NCI-H460 (cell line): ENCODE data around the gene MED23. TPM values are rescaled to one million over a fixed set of nuclear protein-coding genes. Genes with fewer than 3 reads are reported as not detected.

ENCODE experiments used
- DNase-seq: peaks from one replicate; pipeline ENCODE4 v3.0.0-alpha.2; 2016; ENCODE audit warnings: low read depth; ENCODE audit errors: extremely low read depth
- total RNA-seq: library from RNA; depleted of rRNA; stranded (reverse); fragments of >200 nt; shearing (Covaris generic); gene quantifications from 2 replicates; pipeline ENCODE4 v1.2.3, GENCODE V29; 2014

MED23 gene
- total RNA-seq, 1 experiment from 2014 or later: 20.0 TPM

- no peak for DNase-seq
Measured at GRCh38 chr6:131642987-131643611, 15.1 kb upstream of the MED23 start.

GRCh38 chr6:131642565-131642964, 14.5 kb upstream of the MED23 start:
- no peak for DNase-seq

GRCh38 chr6:131641554-131641953, 13.5 kb upstream of the MED23 start:
- no peak for DNase-seq

- DNase-seq: no peak
Measured at GRCh38 chr6:131640576-131640975, 12.5 kb upstream of the MED23 start.

- no peak for DNase-seq
Measured at GRCh38 chr6:131640100-131640499, 12.1 kb upstream of the MED23 start.

GRCh38 chr6:131638013-131638412, 10.0 kb upstream of the MED23 start:
- no peak for DNase-seq

GRCh38 chr6:131636880-131637792, 9.1 kb upstream of the MED23 start, which contains the start of gene ENPP3:
Gene ENPP3, plus strand, starts transcription at chr6:131637302. Its CDS starts 83 bp downstream, at chr6:131637385.
- DNase-seq: no peak

- DNase-seq: no peak
Measured at GRCh38 chr6:131635384-131636340, 7.6 kb upstream of the MED23 start.

- no peak for DNase-seq
Measured at GRCh38 chr6:131631625-131632289, 3.7 kb upstream of the MED23 start.

GRCh38 chr6:131629651-131630050, 1.6 kb upstream of the MED23 start:
- no peak for DNase-seq

- no peak for DNase-seq
Measured at GRCh38 chr6:131628726-131629125, 684 bp upstream of the MED23 start.

- DNase-seq: no peak
Measured at GRCh38 chr6:131615275-131615674, 12.8 kb downstream of the MED23 start.

GRCh38 chr6:131613296-131613925, 14.6 kb downstream of the MED23 start:
- DNase-seq: no peak

GRCh38 chr6:131602781-131603312, 25.2 kb downstream of the MED23 start:
- no peak for DNase-seq

- no peak for DNase-seq
Measured at GRCh38 chr6:131600716-131601115, 27.3 kb downstream of the MED23 start.

- no peak for DNase-seq
Measured at GRCh38 chr6:131597446-131597845, 30.6 kb downstream of the MED23 start.

GRCh38 chr6:131594074-131594473, 34.0 kb downstream of the MED23 start:
- DNase-seq: no peak

GRCh38 chr6:131592935-131593334, 35.1 kb downstream of the MED23 start:
- no peak for DNase-seq

GRCh38 chr6:131588643-131589042, 39.4 kb downstream of the MED23 start:
- DNase-seq: no peak
